Activated CD4-positive, CD25-positive, alpha-beta regulatory T cell treated with anti-CD3 and anti-CD28 coated beads, Interleukin-2, amount 50 U/mL, for 72 hours (primary cell): Measurements from ENCODE around the gene GAK.
"Not testable (repeated sequence)": the region's sequence is repeated elsewhere in the genome, so short reads cannot be mapped to it uniquely, and the experiment has no call there.

Experiments used
- DNase-seq: peaks from one replicate; pipeline ENCODE4 v3.0.0; 2021

Gene GAK

GRCh38 chr4:825971-826330, 106.2 kb downstream of the GAK start, which contains the start of gene CPLX1:
Gene CPLX1 (minus strand): TSS chr4:826129. CDS start chr4:824522, 1,607 bp downstream.
- DNase-seq = no peak

GRCh38 chr4:825063-825970, 106.8 kb downstream of the GAK start:
- DNase-seq = no peak

GRCh38 chr4:824461-825062, 107.6 kb downstream of the GAK start:
- no peak for DNase-seq

GRCh38 chr4:823761-824460, 108.2 kb downstream of the GAK start:
- no peak for DNase-seq

- DNase-seq = no peak
Observed at GRCh38 chr4:823176-823760, 108.8 kb downstream of the GAK start.

GRCh38 chr4:822361-823175, 109.5 kb downstream of the GAK start:
- no peak for DNase-seq

- DNase-seq = no peak
Observed at GRCh38 chr4:821631-822030, 110.5 kb downstream of the GAK start.

GRCh38 chr4:821181-821591, 110.9 kb downstream of the GAK start:
- no peak for DNase-seq

- DNase-seq = no peak
Observed at GRCh38 chr4:820230-821172, 111.6 kb downstream of the GAK start.

GRCh38 chr4:819401-820229, 112.5 kb downstream of the GAK start:
- DNase-seq = no peak

GRCh38 chr4:818106-818921, 113.8 kb downstream of the GAK start:
- DNase-seq = no peak

GRCh38 chr4:815464-816146, 116.5 kb downstream of the GAK start:
- DNase-seq = no peak

- DNase-seq = no peak
Observed at GRCh38 chr4:814312-814850, 117.7 kb downstream of the GAK start.

- no peak for DNase-seq
Observed at GRCh38 chr4:813900-814299, 118.2 kb downstream of the GAK start.

GRCh38 chr4:808860-809570, 123.1 kb downstream of the GAK start:
- DNase-seq = no peak

- DNase-seq = no peak
Observed at GRCh38 chr4:807792-808191, 124.3 kb downstream of the GAK start.

GRCh38 chr4:806979-807378, 125.1 kb downstream of the GAK start:
- DNase-seq = not testable (repeated sequence)

- no peak for DNase-seq
Observed at GRCh38 chr4:804804-805203, 127.3 kb downstream of the GAK start.
